ENCODE measurements around the gene GBX2. TPM values are rescaled to one million over a fixed set of nuclear protein-coding genes. Genes with fewer than 3 reads are reported as not detected.
A peak's percentile ranks its signal among the peaks of the same experiment; 100 is the strongest.

GBX2 gene
- total RNA-seq, 1 experiment from 2014 or later = 10.2 TPM

GRCh38 chr2:236117401-236117800, 50.8 kb downstream of the GBX2 start:
- no peak overlapping the region for H3K27ac ChIP-seq (ENCODE audit: low read length)
- no peaks in the 10 kb centered on the region for H3K27me3 ChIP-seq (ENCODE audit: control insufficient read depth, insufficient read depth, low read length)
- ChIA-PET CTCF (no interaction called here), POLR2A (no interaction called here)
- no peaks in the 10 kb centered on the region for H3K9me3 ChIP-seq (ENCODE audit: control insufficient read depth, insufficient read depth, low read depth, low read length)
- 0 out of 2 replicates have a peak, but pooled peaks cover 2% of the 10 kb centered on the region for H3K4me1 ChIP-seq (ENCODE audit: control insufficient read depth, insufficient read depth, low read length)
- intact Hi-C loops (cut with micrococcal nuclease; ENCODE audit: unreplicated experiment) (no loop called here), in situ Hi-C loops (cut with HindIII; ENCODE audit: low pct_unique_long_range_greater_than_20kb, low sequenced_read_pairs) (no loop called here)
- BruUV-seq (replicated peaks) = TSS peak; percentile 41
- H3K4me3 ChIP-seq (ENCODE audit: low read depth in 2 of 2, low read length in 2 of 2) = no peak overlapping the region
- no peak for TF ChIP-seq POLR2AphosphoS5 (IDR thresholded peaks at IDR 0.05; ENCODE audit: low read depth, low read length)
- TF ChIP-seq TCF7L2 (IDR thresholded peaks at IDR 0.05; ENCODE audit: low read depth, low read length) = no peak
- TF ChIP-seq, protein P1, sequence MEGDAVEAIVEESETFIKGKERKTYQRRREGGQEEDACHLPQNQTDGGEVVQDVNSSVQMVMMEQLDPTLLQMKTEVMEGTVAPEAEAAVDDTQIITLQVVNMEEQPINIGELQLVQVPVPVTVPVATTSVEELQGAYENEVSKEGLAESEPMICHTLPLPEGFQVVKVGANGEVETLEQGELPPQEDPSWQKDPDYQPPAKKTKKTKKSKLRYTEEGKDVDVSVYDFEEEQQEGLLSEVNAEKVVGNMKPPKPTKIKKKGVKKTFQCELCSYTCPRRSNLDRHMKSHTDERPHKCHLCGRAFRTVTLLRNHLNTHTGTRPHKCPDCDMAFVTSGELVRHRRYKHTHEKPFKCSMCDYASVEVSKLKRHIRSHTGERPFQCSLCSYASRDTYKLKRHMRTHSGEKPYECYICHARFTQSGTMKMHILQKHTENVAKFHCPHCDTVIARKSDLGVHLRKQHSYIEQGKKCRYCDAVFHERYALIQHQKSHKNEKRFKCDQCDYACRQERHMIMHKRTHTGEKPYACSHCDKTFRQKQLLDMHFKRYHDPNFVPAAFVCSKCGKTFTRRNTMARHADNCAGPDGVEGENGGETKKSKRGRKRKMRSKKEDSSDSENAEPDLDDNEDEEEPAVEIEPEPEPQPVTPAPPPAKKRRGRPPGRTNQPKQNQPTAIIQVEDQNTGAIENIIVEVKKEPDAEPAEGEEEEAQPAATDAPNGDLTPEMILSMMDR (IDR thresholded peaks at IDR 0.05) = no peak
- no peak for TF ChIP-seq REST (IDR thresholded peaks at IDR 0.05; ENCODE audit: insufficient read depth in 1 of 2, low read depth in 2 of 2, low read length in 1 of 2)
- TF ChIP-seq SIN3A (IDR thresholded peaks at IDR 0.05; ENCODE audit: borderline replicate concordance, insufficient read depth, low read depth, low read length) = no peak
- H3K36me3 ChIP-seq (ENCODE audit: control insufficient read depth, insufficient read depth, low read length) = no peaks in the 10 kb centered on the region
- DNase-seq (ENCODE audit: low read depth, low spot score) (no peak), ATAC-seq (no peak)

Other genes starting within 250 kb of the GBX2 start
- not detected for gene ASB18, start 96.0 kb upstream of the GBX2 start, total RNA-seq (2021; ENCODE audit: unreplicated experiment)

All from Panc1 (cell line).